Common myeloid progenitor, CD34-positive (primary cell): ENCODE measurements around the gene WAC.
"Not testable (repeated sequence)": the region's sequence is repeated elsewhere in the genome, so short reads cannot be mapped to it uniquely, and the experiment has no call there.

Experiments
- CTCF ChIA-PET: fragments of 350-600 bp; sonication (Branson Sonifier 250); formaldehyde crosslinking; loops from one replicate; lab custom pipeline; 2021; ENCODE audit warnings: antibody characterized with exemption; lab: Charles Lee
- POLR2A ChIA-PET: fragments of 350-600 bp; sonication (Branson Sonifier 250); formaldehyde crosslinking; loops from one replicate; lab custom pipeline; 2021; ENCODE audit warnings: antibody characterized with exemption; lab: Charles Lee
- DNase-seq, 3 donors: peaks; one replicate each; pipeline versions ENCODE4 v3.0.0 to v3.0.0-alpha.2; 2013
- H3K27ac ChIP-seq, 2 experiments: 1 replicate in 1 of 2; 2 replicates in 1 of 2; pipeline ENCODE4 v1.7.0; 2013; ENCODE audit warnings: inconsistent platforms in 2 of 2, low read length in 2 of 2, mild to moderate bottlenecking in 2 of 2, low read depth in 1 of 2, moderate library complexity in 1 of 2; ENCODE audit not compliant: severe bottlenecking in 2 of 2, insufficient read depth in 1 of 2, poor library complexity in 1 of 2
- H3K27me3 ChIP-seq, 5 experiments: replicated peaks in 2 of 5; 1 replicate in 3 of 5; 2 replicates in 2 of 5; pipeline versions ENCODE4 v1.6.1 to v1.7.0; 2013; ENCODE audit warnings: low read length in 4 of 5, mild to moderate bottlenecking in 2 of 5, moderate library complexity in 2 of 5, inconsistent platforms in 1 of 5; ENCODE audit not compliant: insufficient read depth in 5 of 5, control insufficient read depth in 4 of 5
- H3K36me3 ChIP-seq, 4 experiments: 1 replicate in 2 of 4; 2 replicates in 2 of 4; pipeline versions ENCODE4 v1.6.1 to v1.7.0; 2013; ENCODE audit warnings: low read length in 3 of 4, control low read depth in 1 of 4, mild to moderate bottlenecking in 1 of 4; ENCODE audit not compliant: control insufficient read depth in 4 of 4, insufficient read depth in 4 of 4
- H3K4me1 ChIP-seq, 4 experiments: 1 replicate in 3 of 4; 2 replicates in 1 of 4; pipeline versions ENCODE4 v1.6.1 to v1.7.1; 2013; ENCODE audit warnings: low read length in 3 of 4, mild to moderate bottlenecking in 3 of 4, control low read depth in 1 of 4, inconsistent platforms in 1 of 4, moderate library complexity in 1 of 4; ENCODE audit not compliant: control insufficient read depth in 4 of 4, insufficient read depth in 4 of 4; ENCODE audit errors: control extremely low read depth in 1 of 4
- H3K4me3 ChIP-seq, 7 experiments: 1 replicate in 4 of 7; 2 replicates in 3 of 7; pipeline versions ENCODE4 v1.5.1 to v1.7.0; 2013; ENCODE audit warnings: mild to moderate bottlenecking in 7 of 7, low read length in 6 of 7, moderate library complexity in 6 of 7, inconsistent platforms in 2 of 7, low read depth in 2 of 7, control low read depth in 1 of 7; ENCODE audit not compliant: insufficient read depth in 4 of 7, control insufficient read depth in 1 of 7; ENCODE audit errors: extremely low read depth in 1 of 7
- H3K9me3 ChIP-seq, 5 experiments: 1 replicate in 4 of 5; 2 replicates in 1 of 5; pipeline versions ENCODE4 v1.6.1 to v1.7.1; 2013; ENCODE audit warnings: low read length in 4 of 5, mild to moderate bottlenecking in 2 of 5, inconsistent platforms in 1 of 5, low read depth in 1 of 5, moderate library complexity in 1 of 5; ENCODE audit not compliant: control insufficient read depth in 4 of 5, insufficient read depth in 2 of 5; ENCODE audit errors: control extremely low read depth in 1 of 5
- WGBS: methylation state at CpG from one replicate; pipeline ENCODE4 v1.1.5; 2013; ENCODE audit not compliant: insufficient coverage; 5-methylcytosine and 5-hydroxymethylcytosine counted together

The WAC gene

DNA sequence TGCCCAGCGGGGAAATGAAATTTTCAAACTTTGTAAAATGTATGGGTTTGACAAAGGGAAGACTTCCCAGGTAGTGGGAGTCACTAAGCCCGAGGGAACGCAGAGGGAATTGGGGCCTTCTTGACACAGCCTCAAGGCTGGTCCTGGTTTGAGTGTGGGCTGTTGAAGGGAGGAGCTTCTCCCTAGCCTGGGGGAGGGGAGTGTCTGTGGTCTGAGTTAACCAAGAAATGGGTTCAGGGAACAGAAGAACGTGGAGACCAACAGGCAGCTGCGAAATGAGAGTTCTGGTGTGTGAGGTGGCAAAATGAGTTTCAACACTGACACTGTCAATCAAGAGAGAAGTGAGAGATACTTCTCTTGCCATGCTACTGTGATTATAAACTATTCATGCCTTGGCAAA, 111.7 kb downstream of the WAC start:
- no peaks in the 10 kb centered on the region for H3K4me1 ChIP-seq
- CTCF ChIA-PET = no interaction called here
- peaks cover 0 to 2% (median 0%) of the 10 kb centered on the region in 5 experiments for H3K9me3 ChIP-seq
- no peak for DNase-seq
- no peak overlapping the region for H3K4me3 ChIP-seq
- peaks cover 0 to 1% (median 0%) of the 10 kb centered on the region in 5 experiments for H3K27me3 ChIP-seq
- 85% methylated on average over 4 of the region's 5 CpGs for WGBS
- POLR2A ChIA-PET = no interaction called here
- no peak overlapping the region for H3K27ac ChIP-seq
- H3K36me3 ChIP-seq = no peaks in the 10 kb centered on the region

DNA sequence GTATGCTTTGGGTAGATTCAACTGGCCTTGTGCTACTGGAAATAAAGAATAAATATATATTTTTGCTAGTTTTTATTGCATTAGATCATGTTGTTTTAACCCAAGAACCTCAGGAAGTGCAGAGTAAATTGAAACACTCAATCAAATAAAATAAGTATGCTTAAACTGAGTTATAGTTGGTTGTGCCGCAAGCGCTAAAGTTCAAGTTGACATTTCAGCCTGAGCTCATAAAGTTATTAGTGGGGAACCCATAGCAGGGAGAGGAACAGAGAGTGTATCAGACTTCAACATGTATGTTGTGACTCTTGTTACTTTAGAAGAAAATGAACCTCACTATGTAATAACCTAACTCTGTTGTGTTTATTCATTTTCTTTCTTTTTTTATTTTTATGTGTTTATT, 119.2 kb downstream of the WAC start:
- Histone ChIP-seq H3K4me3 (no peak overlapping the region), H3K36me3 (no peaks in the 10 kb centered on the region), H3K4me1 (no peaks in the 10 kb centered on the region), H3K27me3 (no peaks in the 10 kb centered on the region), H3K27ac (no peak overlapping the region), H3K9me3 (peaks cover 0 to 2% (median 0%) of the 10 kb centered on the region in 5 experiments)
- CTCF ChIA-PET = no interaction called here
- no peak for DNase-seq
- POLR2A ChIA-PET = no interaction called here
- WGBS = no CpG with 5 or more reads among the region's 2 CpGs

DNA sequence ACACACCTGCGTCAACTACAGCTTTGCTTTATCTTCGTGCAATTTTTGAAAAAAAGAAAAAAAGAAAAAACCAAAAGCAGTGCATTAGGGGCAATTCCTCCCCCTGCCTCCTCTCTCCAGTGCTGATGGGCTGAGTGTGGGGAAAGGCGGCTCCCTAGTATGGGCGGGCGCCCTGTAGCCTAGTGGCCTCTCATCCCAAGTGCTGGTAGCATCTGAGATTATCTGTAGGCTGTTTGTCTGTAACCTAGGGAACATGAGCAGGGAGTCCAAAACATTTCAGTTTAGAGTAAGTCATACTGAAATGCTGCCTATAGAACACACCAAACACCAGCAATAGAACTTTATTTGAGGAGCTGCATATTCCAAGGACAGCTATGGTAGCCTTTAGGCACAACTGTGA, 119.8 kb downstream of the WAC start:
- no peaks in the 10 kb centered on the region for H3K36me3 ChIP-seq
- no peak overlapping the region for H3K27ac ChIP-seq
- ChIA-PET POLR2A (interaction anchor here (0.6 kb wide), 1 partner anchor 194 kb away, joined by 3 read pairs; no protein-coding TSS in a partner anchor), CTCF (interaction anchor here (1.0 to 1.6 kb wide), 2 partner anchors 18 to 24 kb away, joined by 3 read pairs; no protein-coding TSS in a partner anchor)
- 100% methylated on average over 2 of the region's 5 CpGs for WGBS
- peaks cover 0 to 2% (median 0%) of the 10 kb centered on the region in 5 experiments for H3K9me3 ChIP-seq
- H3K27me3 ChIP-seq = no peaks in the 10 kb centered on the region
- DNase-seq = no peak
- H3K4me1 ChIP-seq = no peaks in the 10 kb centered on the region
- H3K4me3 ChIP-seq = no peak overlapping the region

DNA sequence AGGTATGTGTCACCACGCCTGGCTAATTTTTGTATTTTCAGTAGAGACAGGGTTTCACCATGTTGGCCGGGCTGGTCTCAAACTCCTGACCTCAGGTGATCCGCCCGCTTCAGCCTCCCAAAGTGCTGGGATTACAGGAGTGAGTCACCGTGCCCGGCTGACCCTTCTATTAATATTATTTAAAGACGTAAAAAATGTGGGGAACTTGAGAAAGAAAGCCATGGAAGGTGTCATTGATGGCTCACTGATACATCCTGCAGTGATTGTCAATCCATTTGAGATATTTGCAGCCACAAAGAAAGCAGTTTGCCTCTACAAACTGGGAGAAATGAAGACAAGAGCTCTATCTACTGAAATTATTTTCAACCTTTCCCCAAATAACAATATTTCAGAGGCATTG, 125.9 kb downstream of the WAC start:
- 92% methylated on average over 4 of the region's 7 CpGs for WGBS

DNA sequence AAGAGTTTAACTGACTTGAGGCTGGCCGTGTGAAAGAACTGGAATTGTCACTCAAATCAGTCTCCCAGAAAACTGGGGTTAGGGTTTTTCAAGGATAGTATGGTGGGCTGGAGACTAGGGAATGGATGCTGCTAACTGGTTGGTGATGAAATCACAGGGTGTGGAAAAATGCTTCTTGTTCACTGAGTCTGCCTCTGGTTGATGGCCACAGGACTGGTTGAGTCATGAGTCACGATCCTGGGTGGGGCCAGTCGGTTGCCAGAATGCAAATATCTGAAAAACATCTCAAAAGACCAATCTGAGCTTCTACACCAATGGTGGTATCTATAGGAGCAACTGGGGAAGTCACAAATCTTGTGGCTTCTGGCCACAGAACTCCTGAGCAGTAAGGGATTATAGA, 128.1 kb downstream of the WAC start:
- H3K27ac ChIP-seq = no peak overlapping the region
- POLR2A ChIA-PET = no interaction called here
- DNase-seq = no peak
- CTCF ChIA-PET = interaction anchor here (1.3 to 1.4 kb wide), 2 partner anchors 331 to 644 kb away, joined by 4 to 5 read pairs; no protein-coding TSS in a partner anchor
- H3K36me3 ChIP-seq = no peaks in the 10 kb centered on the region
- H3K27me3 ChIP-seq = peaks cover 0 to 11% (median under 1%) of the 10 kb centered on the region in 5 experiments
- no peaks in the 10 kb centered on the region for H3K4me1 ChIP-seq
- no peaks in the 10 kb centered on the region for H3K9me3 ChIP-seq
- H3K4me3 ChIP-seq = no peak overlapping the region
- WGBS = 100% methylated on average over 1 of the region's 3 CpGs

More for the DNA sequence above, 125.9 kb downstream of the WAC start:
- CTCF ChIA-PET, POLR2A ChIA-PET, H3K9me3 ChIP-seq, H3K4me3 ChIP-seq, H3K4me1 ChIP-seq, H3K27me3 ChIP-seq, H3K27ac ChIP-seq, DNase-seq, H3K36me3 ChIP-seq: not testable (repeated sequence)

DNA sequence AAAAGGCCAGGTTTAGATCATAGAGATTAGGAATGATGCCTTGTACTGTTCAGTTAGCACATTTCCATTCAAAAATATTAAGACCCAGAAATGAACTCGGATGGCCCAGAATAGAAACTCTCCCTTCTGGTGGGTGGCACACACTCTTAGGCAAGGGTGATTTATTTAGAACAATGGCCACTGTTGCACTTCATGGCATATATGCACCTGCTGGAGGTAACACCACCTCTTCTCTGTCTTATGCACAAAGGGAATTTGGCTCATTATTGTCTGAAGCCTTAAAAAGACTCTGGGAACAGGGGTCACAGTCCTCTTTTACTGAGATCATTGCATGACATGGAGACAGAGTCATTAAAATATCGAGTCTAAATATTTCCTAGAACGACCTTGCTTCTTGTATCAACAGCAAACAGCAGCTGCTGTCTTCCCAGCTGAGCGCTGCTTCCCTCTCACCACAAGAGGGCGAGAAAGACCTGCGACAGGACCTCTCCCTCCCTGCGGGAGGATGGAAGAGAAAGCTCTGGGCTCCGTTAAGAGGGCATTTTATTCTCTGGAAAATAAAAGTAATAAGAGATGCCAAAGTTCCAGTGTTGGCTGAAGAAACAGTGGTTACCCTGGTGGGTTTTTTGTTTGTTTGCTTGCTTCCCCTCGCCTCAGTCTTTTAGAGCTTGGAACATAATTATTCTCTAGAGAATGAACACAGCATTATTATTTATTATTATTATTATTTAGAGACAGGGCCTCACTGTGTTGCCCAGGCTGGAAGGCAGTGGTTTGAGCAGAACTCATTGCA, 130.9 kb downstream of the WAC start:
- Histone ChIP-seq H3K27ac (no peak overlapping the region), H3K9me3 (no peaks in the 10 kb centered on the region), H3K36me3 (no peaks in the 10 kb centered on the region), H3K27me3 (peaks cover 0 to 38% (median 15%) of the 10 kb centered on the region in 5 experiments), H3K4me3 (no peak overlapping the region), H3K4me1 (peaks cover 0 to 8% (median 6%) of the 10 kb centered on the region in 4 experiments)
- 13% methylated on average over 3 of the region's 9 CpGs for WGBS
- POLR2A ChIA-PET = no interaction called here
- DNase-seq = peak; percentile 73 to 87 (median 85)
- CTCF ChIA-PET = interaction anchor here (0.6 to 5.5 kb wide), 22 partner anchors 15 to 729 kb away, joined by 3 to 62 read pairs (median 3); no protein-coding TSS in a partner anchor

DNA sequence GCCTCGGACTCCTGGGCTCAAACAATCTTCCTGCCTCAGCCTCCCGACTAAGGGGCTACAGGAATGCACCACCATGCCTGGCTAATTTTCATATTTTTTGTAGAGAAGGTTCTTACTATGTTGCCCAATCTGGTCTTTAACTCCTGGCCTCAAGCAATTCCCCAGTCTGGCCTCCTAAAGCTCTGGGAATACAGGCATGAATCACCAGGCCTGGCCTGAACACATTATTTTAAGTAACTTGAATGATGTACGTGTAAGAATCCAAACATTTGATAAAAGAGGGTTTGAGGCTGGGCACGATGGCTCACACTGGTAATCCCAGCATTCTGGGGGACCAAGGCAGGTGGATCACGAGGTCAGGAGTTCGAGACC, 131.4 kb downstream of the WAC start:
- H3K36me3 ChIP-seq = no peaks in the 10 kb centered on the region
- DNase-seq = no peak
- no peak overlapping the region for H3K4me3 ChIP-seq
- no peaks in the 10 kb centered on the region for H3K9me3 ChIP-seq
- H3K4me1 ChIP-seq = peaks cover 2 to 13% (median 9%) of the 10 kb centered on the region in 4 experiments
- no peak overlapping the region for H3K27ac ChIP-seq
- CTCF ChIA-PET = interaction anchor here (0.6 to 5.5 kb wide), 21 partner anchors 15 to 728 kb away, joined by 3 to 62 read pairs (median 3); no protein-coding TSS in a partner anchor
- POLR2A ChIA-PET = no interaction called here
- H3K27me3 ChIP-seq = peaks cover 3 to 44% (median 21%) of the 10 kb centered on the region in 5 experiments
- WGBS = 70% methylated on average over 3 of the region's 6 CpGs
